Measurements from ENCODE around the gene PDGFRA.

Gene PDGFRA

DNA sequence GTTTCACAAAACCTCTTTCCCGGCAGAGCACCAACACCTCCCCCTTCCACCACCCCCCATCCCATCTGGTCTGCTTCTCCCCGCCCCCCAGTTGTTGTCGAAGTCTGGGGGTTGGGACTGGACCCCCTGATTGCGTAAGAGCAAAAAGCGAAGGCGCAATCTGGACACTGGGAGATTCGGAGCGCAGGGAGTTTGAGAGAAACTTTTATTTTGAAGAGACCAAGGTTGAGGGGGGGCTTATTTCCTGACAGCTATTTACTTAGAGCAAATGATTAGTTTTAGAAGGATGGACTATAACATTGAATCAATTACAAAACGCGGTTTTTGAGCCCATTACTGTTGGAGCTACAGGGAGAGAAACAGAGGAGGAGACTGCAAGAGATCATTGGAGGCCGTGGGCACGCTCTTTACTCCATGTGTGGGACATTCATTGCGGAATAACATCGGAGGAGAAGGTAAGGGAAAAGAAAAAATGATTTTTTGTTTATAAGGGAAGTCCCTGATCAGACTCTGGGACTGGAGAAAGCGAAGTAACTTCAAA is at the start of gene PDGFRA:
PDGFRA (plus strand) TSS at position 333 of the 541 bp plus-strand sequence. CDS start 29,476 bp downstream, outside the sequence.
- peak; percentile 98 for DNase-seq

DNA sequence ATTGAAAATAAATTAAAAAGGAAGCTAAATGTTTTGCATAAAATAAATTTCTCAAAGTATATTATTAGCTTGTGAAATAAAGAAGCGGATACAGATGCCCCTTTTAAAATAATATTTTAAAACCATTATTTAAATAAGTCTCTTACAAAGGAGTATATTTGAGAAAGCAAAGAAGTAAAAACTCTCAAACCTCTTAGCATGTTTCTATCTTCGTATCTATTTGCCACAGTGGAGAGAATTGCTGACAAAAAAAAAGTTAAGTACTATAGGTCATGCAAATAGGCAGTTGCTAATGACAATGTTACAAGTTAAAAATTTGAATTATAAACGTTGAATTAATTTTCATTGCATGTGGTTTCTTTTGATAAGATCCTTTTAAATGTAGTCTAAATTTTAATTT is 44.5 kb upstream of the PDGFRA start:
- DNase-seq = no peak

DNA sequence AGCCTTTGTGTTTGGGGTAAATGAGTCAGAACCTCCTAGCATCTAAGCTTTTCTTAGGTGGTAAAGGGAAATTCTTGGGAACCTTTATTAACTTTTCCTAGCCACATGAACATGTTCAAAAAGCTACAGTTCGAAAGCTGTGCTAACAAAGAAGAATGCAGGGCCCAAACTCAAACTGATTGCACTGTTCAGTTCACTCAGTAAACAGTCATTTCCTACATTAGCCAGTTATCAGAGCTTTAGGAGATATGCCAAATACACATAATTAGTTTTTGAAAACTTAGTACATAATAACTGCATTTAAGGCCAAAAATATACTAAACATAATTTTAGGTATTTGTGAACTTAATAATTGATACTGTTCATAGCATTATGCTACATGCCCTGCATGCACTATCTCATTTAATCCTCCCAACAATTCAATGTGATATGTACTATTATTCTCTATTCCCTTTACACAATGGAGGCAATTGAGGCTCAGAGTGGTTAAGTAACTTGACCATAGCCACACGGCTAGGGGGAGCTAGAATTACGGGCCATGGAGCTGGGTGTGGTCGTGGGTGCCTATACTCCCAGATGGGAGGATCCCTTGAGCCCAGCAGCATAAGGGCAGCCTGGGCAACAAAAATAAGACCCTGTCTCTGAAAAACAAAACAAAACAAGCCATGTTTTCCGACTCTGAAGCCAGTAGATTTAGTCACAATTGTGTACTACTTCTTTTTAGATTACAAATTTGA is 43.9 kb upstream of the PDGFRA start:
- no peak for DNase-seq

DNA sequence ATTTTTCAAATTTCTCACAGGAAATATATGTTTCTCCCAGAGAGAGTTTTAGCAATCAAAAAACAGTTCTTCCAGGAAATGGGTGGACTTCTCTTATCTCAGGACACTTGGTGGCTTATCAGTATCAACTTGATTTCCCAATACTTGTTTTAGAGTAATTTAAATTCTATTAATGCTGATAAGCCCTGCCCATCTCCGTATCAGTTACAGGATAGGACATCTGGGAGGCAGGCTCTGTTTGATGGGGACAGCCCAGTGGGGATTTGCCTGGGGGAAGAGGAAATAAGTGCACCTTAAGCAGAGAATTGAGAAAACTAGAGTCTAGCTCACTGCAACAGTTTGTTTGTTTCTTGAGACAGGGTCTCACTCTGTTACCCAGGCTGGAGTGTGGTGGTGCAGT is 43.2 kb upstream of the PDGFRA start:
- DNase-seq = no peak

DNA sequence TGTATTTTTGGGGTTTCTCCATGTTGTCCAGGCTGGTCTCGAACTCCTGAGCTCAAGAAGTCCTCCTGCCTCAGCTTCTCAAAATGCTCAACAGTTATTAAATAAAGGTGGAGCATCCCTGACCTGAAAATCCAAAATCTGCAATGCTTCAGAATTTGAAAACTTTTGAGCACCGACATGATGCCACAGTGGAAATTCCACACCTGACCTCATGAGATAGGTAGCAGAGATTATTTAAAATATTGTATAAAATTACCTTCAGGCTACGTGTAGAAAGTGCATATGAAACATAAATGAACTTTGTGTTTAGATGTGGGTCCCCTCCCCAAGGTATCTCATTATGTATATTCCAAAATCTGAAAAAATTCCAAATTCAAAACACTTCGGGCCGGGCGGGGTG is 42.7 kb upstream of the PDGFRA start:
- DNase-seq = no peak

DNA sequence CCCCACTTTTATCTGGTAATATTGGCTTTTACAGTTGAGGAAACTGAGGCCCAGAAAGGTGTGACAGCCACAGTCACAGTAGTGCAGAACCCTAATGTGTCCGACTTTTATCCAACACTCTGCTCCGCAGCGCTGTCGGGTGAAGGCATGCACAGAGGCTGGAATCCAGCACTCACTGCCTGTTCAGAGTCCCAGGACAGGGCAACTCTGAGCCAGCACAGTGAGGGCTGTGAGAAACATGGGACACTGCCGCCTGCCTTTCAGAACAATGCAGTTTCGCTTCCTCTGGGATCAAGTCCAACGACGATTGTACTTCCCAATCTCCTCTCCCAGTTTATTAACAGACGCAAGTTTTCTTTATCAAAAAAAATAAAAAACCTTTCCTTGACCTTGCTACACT is 41.9 kb upstream of the PDGFRA start:
- no peak for DNase-seq

DNA sequence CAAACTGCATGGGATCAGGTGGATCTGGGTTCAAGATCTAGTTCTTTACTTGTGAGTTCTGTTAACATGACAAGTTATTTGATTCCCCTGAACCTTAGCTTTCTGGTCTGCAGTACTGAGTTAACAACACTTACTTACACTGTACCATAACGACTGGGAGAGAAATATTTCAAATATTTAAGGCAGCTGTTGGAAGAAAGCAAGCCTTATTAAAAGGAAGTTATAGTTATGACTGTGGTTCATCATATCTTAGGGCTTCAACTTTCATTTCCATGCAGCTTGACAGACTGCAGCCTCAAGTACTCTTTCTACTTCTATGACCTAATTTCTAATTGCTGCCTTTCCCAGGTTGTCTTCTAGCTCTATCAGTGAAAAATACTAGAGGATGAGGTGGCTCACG is 40.0 kb upstream of the PDGFRA start:
- DNase-seq = peak; percentile 50

DNA sequence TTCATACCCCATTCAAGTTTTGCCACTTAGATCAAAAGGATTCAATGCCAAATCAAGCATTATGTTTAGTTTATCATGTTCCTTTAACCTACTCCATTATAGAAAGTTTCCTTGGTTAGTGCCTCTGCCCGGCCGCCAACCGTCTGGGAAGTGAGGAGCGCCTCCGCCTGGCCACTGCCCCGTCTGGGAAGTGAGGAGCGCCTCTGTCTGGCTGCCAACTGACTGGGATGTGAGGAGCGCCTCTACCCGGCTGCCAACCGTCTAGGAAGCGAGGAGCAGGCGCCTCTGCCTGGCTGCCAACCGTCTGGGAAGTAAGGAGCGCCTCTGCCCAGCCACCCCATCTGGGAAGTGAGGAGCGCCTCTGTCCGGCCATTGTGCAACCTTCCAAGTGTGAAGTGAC is 36.3 kb upstream of the PDGFRA start:
- no peak for DNase-seq

DNA sequence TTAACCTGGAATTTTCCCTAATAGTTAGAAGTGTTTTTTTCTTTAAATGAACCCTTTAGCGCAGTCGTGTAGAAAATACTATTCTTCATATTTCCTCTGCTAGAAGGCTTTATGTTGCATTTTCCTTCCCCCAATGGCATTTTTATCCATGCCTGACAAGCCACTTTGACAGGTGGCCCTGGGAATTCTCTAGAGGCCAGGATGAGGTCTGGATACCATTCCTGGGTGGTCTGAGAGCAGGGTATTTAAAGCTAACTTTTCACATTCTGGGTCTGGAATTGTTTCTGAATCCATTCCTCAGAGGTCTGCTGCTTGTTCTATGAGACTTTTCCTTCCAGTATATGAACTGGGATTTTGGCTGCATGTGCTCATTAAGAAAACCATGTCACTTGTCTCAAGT is 31.2 kb upstream of the PDGFRA start:
- DNase-seq = no peak

DNA sequence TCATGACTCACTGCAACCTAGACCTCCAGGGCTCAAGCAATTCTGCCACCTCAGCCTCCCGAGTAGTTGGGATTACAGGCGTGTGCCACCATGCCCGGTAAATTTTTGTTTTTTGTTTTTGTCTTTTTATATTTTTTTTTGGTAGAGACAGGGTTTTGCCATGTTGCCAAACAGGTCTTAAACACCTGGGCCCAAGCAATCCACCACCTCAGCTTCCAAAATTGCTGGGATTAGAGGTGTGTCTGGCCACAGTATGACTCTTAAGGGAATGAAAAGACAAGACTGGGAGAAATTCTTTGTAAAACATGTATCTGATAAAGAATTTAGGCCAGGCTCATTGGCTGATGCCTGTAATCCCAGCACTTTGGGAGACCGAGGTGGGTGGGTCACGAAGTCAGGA is 29.2 kb upstream of the PDGFRA start:
- DNase-seq = no peak

DNA sequence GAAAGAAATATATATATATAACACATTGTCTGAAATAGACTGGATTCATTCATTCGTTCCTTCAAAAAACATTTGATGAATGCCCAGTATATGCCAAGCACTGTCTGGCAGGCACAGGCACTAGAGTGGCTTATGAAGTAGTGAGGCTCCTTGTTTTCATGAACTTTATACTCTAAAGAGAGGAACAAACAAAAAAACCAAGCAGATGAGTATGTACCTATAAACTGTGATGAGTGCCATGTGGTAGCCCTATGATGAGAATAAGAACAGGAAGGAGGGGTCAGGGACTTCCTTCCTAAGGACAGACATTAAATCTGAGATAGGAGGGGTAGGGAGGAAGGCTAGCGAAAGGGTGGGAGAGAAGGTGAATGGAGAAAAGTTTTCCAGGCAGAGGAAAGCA is 19.5 kb upstream of the PDGFRA start:
- no peak for DNase-seq

DNA sequence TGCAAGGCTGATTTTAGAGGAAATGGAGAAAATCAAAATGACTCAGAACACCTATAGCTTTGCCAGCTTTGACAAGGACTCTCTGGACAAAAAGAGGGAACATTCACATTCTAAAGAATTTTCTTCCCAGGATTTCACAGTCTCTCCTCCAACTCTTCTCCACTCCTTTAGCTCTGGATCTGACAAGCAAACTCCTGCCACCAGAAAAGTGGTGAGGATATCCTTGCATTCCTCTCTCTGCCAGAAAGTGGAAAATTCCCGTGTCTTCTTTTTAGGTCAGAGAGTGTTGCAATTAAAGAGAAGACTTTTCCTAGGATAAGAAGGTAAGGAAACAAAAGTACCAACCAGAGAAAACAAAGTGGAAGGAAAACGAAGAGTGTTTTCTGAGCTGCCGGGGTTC is 16.1 kb upstream of the PDGFRA start:
- peak; percentile 9 for DNase-seq

DNA sequence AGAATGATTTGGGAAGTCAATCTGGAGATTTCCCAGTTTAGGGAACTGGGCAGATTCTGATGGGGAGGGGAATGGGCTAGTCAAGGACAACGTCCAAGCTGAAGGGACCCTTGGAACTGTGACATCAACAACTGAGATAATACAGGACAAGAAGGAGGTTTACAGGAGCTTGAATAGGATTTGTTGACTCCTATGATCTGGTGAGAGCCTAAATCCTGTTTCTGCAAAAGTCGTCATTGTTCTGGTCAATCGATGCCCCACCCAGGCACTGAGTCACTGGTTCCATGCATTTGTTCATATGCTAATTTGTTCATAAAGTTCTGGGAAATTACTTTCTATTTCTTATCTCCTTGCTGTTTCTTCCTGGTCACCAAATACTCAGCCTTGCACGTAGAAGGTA is 15.3 kb upstream of the PDGFRA start:
- DNase-seq = no peak

DNA sequence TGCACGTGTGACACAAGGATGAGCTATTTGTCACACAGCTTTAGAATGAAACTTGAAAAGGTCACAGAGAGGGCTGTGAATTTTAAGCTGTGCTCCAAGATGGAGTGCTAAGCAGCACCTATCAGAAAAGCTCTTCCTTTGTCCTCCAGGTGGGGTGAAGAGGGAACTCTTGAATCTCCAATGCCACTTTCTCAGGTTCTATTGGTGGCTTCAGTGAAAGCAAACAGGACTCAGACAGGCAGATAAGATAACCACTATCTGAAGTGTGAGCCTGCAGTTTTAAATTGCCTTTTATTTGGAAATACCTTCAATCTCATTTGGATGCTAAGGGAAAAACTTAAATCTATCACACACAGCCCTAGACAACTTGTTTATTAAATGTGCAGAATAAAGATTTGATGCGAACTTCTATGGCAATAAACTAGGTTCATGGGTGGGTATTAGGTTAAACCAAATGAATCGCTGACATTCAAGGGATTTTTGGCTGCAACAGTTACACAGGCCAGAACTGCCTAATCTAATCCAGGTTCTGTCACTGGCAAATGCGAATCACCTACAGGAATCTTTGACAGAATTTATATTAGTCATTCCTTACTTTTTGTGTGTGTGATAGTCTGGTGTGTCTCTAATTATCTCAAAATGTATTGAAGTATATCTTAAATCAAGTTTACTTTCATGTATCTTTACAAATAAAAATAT is 13.6 kb upstream of the PDGFRA start:
- DNase-seq = peak; percentile 54

DNA sequence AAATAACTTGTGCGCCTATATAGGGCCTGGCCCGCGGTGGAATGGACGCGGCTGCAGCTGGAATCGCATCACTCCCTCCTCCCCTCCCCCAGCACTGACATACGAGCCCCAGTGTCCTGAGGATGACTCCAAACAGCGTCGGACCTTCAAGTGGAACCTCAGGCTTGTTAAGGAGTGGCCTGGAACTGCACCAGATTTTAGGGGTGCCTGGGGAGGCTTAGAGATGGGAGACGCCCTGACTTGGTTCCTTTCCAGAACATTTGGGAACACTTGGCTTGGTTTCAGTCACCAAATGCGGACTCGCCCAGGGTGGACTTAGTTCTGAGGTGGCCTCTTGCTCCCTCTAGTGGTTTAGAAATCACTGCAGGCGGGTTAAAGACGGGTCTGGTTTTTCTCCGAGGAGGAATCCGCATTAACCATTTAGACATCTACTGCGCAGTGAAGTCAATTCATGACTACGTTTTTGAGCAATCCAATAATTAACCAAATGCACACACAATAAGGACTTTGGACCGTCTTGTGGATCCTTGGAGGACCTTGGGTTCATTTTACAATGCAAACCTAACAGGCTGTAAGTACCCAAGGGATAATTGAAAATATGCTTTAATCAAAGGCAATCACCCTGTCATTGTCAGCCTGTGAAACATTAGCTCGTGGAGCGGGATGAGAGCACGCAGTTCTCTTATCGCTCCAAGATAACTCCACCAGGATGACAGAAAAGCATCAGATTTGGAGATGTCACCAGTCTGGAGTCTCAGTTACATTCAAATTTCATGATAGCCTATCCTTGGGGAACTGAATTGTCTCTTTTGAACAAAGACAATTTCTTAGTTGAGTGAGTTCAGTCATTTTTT is 11.2 kb upstream of the PDGFRA start:
- DNase-seq = peak; percentile 87

DNA sequence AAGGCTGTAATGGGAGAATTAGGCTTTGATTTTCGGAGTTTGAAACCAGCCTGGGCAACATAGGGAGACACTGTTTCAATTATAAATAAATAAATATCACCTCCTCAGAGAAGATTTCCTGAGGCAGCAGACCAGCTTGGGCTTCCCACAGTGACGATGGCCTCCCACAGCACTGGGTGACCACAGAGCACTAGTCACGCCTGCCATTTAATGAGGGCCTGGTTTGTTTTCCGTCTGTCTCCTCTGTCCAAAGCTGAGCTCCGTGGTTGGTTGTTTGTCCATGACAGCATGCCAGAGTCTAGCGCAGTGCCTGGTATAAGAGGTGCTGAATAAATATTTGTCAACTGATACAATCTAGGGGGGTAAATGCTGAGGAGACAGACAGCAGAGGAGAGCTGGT is 10.4 kb upstream of the PDGFRA start:
- DNase-seq = no peak

DNA sequence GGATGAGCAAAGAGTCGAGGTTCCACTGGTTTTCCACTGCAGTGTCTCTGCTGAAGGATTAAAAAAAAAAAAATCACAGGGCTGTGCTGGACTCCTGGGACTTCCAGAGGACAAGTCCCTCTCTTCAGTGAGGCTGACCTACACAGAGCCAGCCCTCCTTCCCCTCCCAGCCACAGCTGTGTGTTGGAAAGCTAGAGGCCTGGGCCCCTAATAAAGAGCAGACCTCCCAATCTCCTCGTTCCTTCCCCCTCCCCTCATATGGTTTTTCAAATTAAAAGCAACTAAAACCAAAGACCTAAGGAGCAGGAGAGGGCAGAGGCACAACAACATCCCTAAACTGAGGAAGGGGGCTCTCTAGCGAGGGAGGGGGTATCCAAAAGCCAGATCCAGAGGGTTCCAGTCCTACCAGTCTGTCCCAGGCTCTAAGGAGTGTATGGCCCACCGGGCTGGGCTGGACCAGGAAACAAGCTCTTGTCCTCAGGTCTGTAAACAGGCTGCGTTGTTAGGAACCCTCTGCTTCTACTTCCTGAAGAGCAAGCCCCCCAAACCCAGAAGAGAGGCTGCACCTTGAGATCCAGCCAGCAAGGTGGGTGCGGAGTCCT is 4.0 kb upstream of the PDGFRA start:
- DNase-seq = peak; percentile 9

DNA sequence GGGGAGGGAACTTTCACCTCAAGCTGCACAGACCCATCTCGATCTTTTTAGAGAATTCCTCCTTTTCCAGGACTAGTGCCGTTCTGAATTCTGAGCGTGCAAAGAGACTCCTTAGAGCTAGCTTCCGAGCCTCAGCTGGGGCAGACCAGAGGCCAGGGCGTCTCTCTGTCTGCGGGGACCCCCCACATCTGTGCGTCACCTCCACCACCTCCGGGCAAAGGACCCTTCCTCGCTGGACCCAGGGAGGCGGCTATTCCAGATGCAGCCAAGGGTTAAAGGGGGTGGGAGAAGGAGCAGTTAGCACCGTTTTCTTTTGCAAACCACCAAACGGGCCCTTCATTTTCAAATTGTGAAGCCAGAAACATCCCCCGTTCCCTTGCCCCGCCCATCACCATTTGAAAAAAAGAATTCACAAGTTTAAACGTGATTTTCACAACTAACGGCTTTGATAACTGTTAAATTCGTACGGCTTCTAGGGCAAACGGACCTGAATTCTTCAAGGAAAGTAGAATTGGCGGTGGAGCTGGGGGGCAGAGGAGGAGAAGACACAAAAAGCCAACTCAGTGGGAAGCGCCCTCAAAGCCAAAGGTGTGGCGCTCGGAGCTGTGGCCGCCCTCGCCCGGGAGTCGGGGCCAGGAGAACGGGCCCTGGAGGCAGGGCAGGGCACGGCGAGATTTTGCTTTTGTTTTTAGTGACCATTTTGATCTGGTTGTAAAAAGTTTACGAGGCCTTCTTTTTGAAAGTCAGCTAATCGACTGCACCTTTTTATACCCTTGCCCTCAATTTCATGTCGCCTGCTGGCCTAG is 3.3 kb upstream of the PDGFRA start:
- DNase-seq = peak; percentile 62

DNA sequence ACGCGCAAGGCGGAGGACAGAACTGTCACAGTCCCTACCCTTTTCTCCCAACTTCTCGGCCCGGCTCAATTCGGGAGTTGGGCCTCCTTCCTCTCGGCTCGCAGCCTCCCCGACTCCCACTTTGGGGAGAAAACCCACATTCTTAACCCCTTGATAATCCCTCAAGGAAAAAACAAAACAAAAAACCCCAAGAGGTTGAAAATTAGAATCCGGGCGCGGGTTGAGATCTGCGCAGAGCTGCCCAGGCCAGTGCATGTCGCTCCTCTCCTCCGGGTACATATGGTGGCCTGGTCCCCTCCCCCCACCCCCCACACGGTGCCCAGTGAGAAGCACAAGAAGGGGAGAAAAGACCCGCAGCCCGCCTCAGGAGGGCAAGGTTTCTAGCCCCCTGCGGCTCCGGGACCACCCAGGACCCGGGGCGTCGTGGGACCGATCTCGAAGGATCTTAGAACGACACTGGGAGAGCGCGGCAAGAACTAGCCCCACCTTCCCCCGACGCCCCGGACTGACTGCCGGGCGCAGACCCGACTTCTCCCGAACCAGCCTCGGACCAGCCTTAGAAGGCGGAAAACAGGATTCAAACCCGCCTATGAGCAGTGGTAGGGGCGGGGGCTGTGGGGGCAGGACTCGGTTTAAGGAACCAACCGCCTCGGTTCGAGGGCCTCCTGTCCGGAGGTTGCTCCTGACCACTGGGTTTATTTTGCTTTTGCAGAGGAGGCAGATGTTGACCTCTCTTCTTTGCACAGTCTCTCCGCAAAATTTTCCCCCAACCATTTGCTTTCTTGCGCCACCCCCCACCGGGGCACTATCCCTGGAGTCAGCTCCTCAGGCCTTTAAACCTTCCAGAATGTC is 2.5 kb upstream of the PDGFRA start:
- DNase-seq = peak; percentile 86

DNA sequence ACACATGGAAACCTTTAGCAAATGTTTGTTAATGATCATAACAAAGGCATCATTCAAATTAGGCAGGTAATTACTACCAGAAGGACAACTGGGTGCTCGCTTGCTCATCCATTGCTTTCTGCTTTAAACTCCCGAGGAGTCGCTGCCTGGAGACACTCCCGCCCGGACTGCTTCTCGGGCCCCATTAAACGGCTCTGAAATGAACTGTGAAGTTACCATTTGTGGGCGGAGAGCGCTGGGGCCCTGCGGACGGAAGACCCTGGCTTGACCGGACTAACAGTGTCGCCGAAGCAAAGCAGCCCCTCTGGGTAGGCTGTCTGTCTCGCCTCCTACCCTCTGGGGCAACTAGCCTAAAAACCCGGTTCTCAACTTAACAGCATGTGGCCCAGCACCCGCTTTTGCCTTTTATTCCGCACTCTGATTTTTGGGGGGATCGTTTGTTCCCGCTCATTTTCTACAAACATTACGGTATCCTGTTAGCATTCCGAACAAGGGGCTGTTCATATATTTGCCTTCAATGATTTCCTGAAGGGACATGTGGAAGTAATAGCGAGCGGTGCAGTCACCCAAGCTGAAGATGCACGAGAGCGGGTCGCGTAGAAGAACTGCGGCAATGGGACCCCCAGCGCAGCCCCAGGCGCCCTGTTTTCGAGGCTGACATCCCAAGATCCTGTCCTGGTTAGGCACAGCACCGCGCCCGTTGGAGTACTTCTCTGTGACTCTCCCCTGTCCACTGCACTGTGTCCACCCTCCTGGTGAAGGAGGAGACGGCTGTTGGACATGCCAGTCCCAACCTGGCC is 1.6 kb upstream of the PDGFRA start:
- peak; percentile 89 for DNase-seq

All from fibroblast of skin of right biceps (primary cell).